ENCODE results near the gene TSFM. TPM values are rescaled to one million over a fixed set of nuclear protein-coding genes. Genes with fewer than 3 reads are reported as not detected.

TSFM gene
- total and polyA plus RNA-seq, 4 donors: 17.1 to 40.0 (median 26.0) TPM

DNA sequence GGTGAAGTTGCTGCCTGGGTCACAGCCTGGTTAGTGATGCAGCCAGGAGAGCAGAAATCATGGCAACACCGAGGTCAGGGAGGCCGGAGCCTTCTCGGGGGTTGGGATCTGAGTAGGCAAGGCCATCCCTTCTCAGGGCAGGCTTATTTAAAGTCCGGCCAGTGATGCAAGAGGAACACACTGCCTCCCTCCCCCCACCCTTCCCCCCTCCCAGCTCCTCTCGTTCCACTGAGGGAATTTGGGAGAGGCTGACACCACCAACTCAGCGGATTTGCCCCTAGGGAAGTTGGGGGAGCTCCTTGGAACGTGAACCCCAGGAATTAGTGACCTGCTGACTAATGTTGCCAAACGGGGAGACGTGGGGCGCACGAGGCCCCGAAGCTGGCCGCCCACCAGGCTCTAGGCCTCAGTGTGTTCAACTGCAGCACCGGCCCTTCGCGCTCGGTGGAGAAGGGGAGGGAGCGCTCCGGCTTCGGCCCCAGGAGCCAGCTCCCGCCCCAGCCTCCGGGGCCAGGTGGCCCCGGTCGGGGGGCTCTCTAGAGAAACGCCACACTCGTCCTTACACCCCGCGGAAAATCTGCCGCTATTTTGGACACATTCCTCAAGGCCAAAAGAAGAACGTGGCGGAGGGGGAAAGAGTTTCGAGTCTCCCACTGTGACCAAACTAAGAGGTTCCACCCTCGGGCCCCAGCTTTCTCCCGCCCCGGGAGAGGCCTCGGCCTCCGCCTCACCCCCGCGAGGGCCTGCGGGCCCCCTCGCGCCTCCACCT lies 62.3 kb downstream of the TSFM start:
- Histone ChIP-seq H3K9me3 (ENCODE audit: control insufficient read depth in 4 of 4, insufficient read depth in 3 of 4, low read length in 3 of 4) (no peaks in the 10 kb centered on the region), H3K4me1 (ENCODE audit: control insufficient read depth in 5 of 5, insufficient read depth in 5 of 5, low read length in 5 of 5) (peaks cover 24 to 49% (median 34%) of the 10 kb centered on the region in 5 donors), H3K4me3 (peak overlapping the region; percentile 74), H3K9ac (ENCODE audit: insufficient read depth in 1 of 2, low read length in 2 of 2) (peak overlapping the region; percentile 68 to 76), H3K36me3 (ENCODE audit: control insufficient read depth in 4 of 4, insufficient read depth in 4 of 4, low read length in 4 of 4) (peaks cover 0 to 13% (median 3%) of the 10 kb centered on the region in 4 donors), H3K27ac (ENCODE audit: low read depth in 1 of 2, low read length in 1 of 2) (peak overlapping the region; percentile 97 to 100), H3K27me3 (ENCODE audit: control insufficient read depth in 3 of 3, insufficient read depth in 3 of 3, low read length in 2 of 3) (no peaks in the 10 kb centered on the region)
- ATAC-seq (ENCODE audit: insufficient read depth, low FRiP score) (peak; percentile 22), DNase-seq (peak in 2 of 3 donors; percentile 54 to 75)
- TF ChIP-seq, protein P1, sequence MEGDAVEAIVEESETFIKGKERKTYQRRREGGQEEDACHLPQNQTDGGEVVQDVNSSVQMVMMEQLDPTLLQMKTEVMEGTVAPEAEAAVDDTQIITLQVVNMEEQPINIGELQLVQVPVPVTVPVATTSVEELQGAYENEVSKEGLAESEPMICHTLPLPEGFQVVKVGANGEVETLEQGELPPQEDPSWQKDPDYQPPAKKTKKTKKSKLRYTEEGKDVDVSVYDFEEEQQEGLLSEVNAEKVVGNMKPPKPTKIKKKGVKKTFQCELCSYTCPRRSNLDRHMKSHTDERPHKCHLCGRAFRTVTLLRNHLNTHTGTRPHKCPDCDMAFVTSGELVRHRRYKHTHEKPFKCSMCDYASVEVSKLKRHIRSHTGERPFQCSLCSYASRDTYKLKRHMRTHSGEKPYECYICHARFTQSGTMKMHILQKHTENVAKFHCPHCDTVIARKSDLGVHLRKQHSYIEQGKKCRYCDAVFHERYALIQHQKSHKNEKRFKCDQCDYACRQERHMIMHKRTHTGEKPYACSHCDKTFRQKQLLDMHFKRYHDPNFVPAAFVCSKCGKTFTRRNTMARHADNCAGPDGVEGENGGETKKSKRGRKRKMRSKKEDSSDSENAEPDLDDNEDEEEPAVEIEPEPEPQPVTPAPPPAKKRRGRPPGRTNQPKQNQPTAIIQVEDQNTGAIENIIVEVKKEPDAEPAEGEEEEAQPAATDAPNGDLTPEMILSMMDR (IDR thresholded peaks at IDR 0.05; ENCODE audit: control extremely low read depth, extremely low read depth): no peak
- WGBS, 2 donors: 1% methylated on average over 37 to 42 of the region's 42 CpGs

DNA sequence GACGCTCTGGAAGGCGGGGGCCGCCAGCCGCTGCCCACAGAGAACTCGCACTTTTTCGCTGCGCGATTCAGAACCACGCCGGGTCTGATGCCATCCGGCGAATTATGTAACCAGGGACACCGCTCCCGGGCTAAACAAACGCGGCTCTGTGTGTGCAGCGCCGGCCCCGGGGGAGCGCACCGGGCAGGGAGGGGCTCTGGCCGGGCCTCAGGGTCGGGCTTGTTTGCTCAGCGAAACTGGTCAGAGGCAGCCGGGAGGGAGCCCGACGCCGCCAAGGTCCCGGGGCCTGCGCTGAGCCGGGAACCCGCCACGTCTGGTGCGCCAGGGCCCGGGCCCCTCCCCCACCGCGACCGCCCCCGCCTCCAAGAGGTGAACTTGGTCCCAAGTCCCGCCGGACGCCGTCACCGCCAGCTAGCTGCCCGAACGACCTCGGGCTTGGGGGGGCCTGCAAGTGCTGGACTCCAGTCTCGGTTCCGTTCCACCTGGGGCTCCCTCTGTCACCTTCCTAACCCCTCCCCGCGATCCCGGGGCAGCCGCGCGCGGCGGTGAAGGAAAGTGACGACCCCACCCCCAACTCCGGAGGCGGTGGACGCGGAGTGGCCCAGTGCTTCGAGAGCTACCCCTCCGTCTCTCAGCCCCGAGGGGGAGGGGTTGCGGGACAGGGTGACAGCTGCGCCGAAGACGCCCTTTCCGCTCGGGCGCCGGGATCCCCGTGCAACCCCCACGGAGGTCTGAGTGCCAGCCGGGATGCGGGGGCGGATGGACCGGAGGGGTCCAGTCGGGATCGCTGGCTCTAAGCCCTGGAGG lies 63.1 kb downstream of the TSFM start:
- Histone ChIP-seq H3K9me3 (ENCODE audit: control insufficient read depth in 4 of 4, insufficient read depth in 3 of 4, low read length in 3 of 4) (no peaks in the 10 kb centered on the region), H3K27ac (ENCODE audit: low read depth in 1 of 2, low read length in 1 of 2) (peak overlapping the region; percentile 97 to 100), H3K9ac (ENCODE audit: insufficient read depth in 1 of 2, low read length in 2 of 2) (peak overlapping the region; percentile 77 to 80), H3K36me3 (ENCODE audit: control insufficient read depth in 4 of 4, insufficient read depth in 4 of 4, low read length in 4 of 4) (peaks cover 0 to 10% (median 3%) of the 10 kb centered on the region in 4 donors), H3K4me1 (ENCODE audit: control insufficient read depth in 5 of 5, insufficient read depth in 5 of 5, low read length in 5 of 5) (peaks cover 18 to 41% (median 26%) of the 10 kb centered on the region in 5 donors), H3K27me3 (ENCODE audit: control insufficient read depth in 3 of 3, insufficient read depth in 3 of 3, low read length in 2 of 3) (no peaks in the 10 kb centered on the region), H3K4me3 (peak overlapping the region; percentile 74)
- ATAC-seq (ENCODE audit: insufficient read depth, low FRiP score) (peak; percentile 37), DNase-seq (peak; percentile 64 to 75 (median 71))
- TF ChIP-seq, protein P1 (IDR thresholded peaks at IDR 0.05; ENCODE audit: control extremely low read depth, extremely low read depth): no peak
- WGBS, 2 donors: 0 to 1% methylated on average over 80 to 81 of the region's 81 CpGs

DNA sequence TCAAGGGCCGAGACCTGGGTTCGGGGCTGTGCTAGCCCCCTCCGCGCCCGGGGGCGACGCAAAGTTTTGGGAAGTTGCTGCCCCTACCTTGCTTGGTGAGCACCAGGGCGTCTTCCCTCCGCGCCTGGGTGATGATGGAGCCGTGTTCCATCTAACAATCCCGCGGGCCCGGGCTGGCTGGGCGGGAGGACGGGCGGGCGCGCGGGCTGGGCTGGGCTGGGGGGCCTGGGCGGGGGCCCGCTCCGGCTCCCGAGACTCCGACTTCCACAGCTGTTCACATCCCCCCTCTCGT lies 63.6 kb downstream of the TSFM start:
- Histone ChIP-seq H3K9ac (ENCODE audit: insufficient read depth in 1 of 2, low read length in 2 of 2) (peak overlapping the region; percentile 77 to 80), H3K4me1 (ENCODE audit: control insufficient read depth in 5 of 5, insufficient read depth in 5 of 5, low read length in 5 of 5) (peaks cover 15 to 40% (median 20%) of the 10 kb centered on the region in 5 donors)
- TF ChIP-seq, protein P1 (IDR thresholded peaks at IDR 0.05; ENCODE audit: control extremely low read depth, extremely low read depth): no peak

More for the DNA sequence above, 63.6 kb downstream of the TSFM start:
- ATAC-seq (ENCODE audit: insufficient read depth, low FRiP score): peak; percentile 7
- 0 to 1% methylated on average over 13 to 26 of the region's 26 CpGs for WGBS, 2 donors
- Histone ChIP-seq H3K27me3 (ENCODE audit: control insufficient read depth in 3 of 3, insufficient read depth in 3 of 3, low read length in 2 of 3) (no peaks in the 10 kb centered on the region), H3K36me3 (ENCODE audit: control insufficient read depth in 4 of 4, insufficient read depth in 4 of 4, low read length in 4 of 4) (peaks cover 0 to 10% (median 3%) of the 10 kb centered on the region in 4 donors), H3K27ac (ENCODE audit: low read depth in 1 of 2, low read length in 1 of 2) (peak overlapping the region; percentile 97 to 100), H3K9me3 (ENCODE audit: control insufficient read depth in 4 of 4, insufficient read depth in 3 of 4, low read length in 3 of 4) (no peaks in the 10 kb centered on the region), H3K4me3 (peak overlapping the region; percentile 74)
- no peak for DNase-seq

Measured in lung (tissue), 12 donors.